Endothelial cell of umbilical vein (primary cell): ENCODE data around the gene ADGRG3. TPM values are rescaled to one million over a fixed set of nuclear protein-coding genes. Genes with fewer than 3 reads are reported as not detected.

Experiments used
- BruUV-seq: library from RNA; stranded (reverse); fragments of 400-500 nt; replicated peaks from 2 replicates; lab custom pipeline; 2021; lab: Mats Ljungman, UMichigan
- CTCF ChIA-PET: fragments of 300-600, 350-600 bp; sonication (Branson Sonifier 250); formaldehyde crosslinking; loops from one replicate; lab custom pipeline; 2021; ENCODE audit warnings: antibody characterized with exemption, inconsistent platforms; lab: Charles Lee
- POLR2A ChIA-PET: fragments of 300-600, 350-600 bp; sonication (Branson Sonifier 250); formaldehyde crosslinking; loops from one replicate; lab custom pipeline; 2021; ENCODE audit warnings: antibody characterized with exemption, inconsistent platforms; lab: Charles Lee
- DNase-seq: peaks from one replicate; pipeline ENCODE4 v3.0.0-alpha.2; 2011; ENCODE audit warnings: low read depth, low spot score
- FAIRE-seq: peaks from 2 replicates; lab custom pipeline; 2011; peaks lifted over from hg19 to GRCh38; lab: Jason Lieb, UNC
- H2AFZ ChIP-seq: 2 replicates; pipeline ENCODE4 v1.6.0; 2012; ENCODE audit warnings: low read depth, low read length, control low read depth, inconsistent platforms
- H3K27ac ChIP-seq: 2 replicates; pipeline ENCODE4 v1.5.1; 2011; ENCODE audit warnings: low read depth, mild to moderate bottlenecking, control low read depth, low read length, moderate library complexity; ENCODE audit not compliant: insufficient read depth
- H3K27me3 ChIP-seq, 2 experiments: 2 replicates each; pipeline versions ENCODE4 v1.6.0 to v1.6.1; 2011; ENCODE audit warnings: low read length in 2 of 2, mixed read lengths in 1 of 2; ENCODE audit not compliant: control insufficient read depth in 2 of 2, insufficient read depth in 2 of 2
- H3K36me3 ChIP-seq, 2 experiments: 2 replicates in 1 of 2; 3 replicates in 1 of 2; pipeline ENCODE4 v1.5.1; 2011; ENCODE audit warnings: low read length in 2 of 2, mild to moderate bottlenecking in 1 of 2, moderate library complexity in 1 of 2; ENCODE audit not compliant: control insufficient read depth in 2 of 2, insufficient read depth in 2 of 2; ENCODE audit errors: extremely low read depth in 1 of 2
- H3K4me1 ChIP-seq: 3 replicates; pipeline ENCODE4 v1.5.1; 2011; ENCODE audit warnings: mild to moderate bottlenecking, low read length; ENCODE audit not compliant: control insufficient read depth, insufficient read depth; ENCODE audit errors: extremely low read depth
- H3K4me2 ChIP-seq: 2 replicates; pipeline ENCODE4 v1.6.1; 2011; ENCODE audit warnings: low read length, control low read depth, mixed read lengths; ENCODE audit not compliant: insufficient read depth
- H3K4me3 ChIP-seq, 3 experiments: fragments of 200-600 bp in 1 of 3; sonication (generic), shearing (Covaris generic) in 1 of 3; replicated peaks in 1 of 3; 2 replicates each; pipeline ENCODE4 v1.5.1; 2011 to 2016; ENCODE audit warnings: control low read depth in 3 of 3, low read length in 3 of 3, mild to moderate bottlenecking in 2 of 3, inconsistent platforms in 1 of 3, low read depth in 1 of 3, moderate library complexity in 1 of 3; ENCODE audit not compliant: insufficient read depth in 1 of 3
- H3K79me2 ChIP-seq: 2 replicates; pipeline ENCODE4 v1.6.0; 2012; ENCODE audit warnings: low read length, inconsistent platforms; ENCODE audit not compliant: control insufficient read depth, insufficient read depth
- H3K9ac ChIP-seq: replicated peaks from 2 replicates; pipeline ENCODE3; 2011; ENCODE audit warnings: low read length, control low read depth; ENCODE audit not compliant: insufficient read depth; ENCODE audit errors: extremely low read depth
- H3K9me1 ChIP-seq: replicated peaks from 3 replicates; pipeline ENCODE4 v1.6.0; 2011; ENCODE audit warnings: mild to moderate bottlenecking, low read length; ENCODE audit not compliant: control insufficient read depth, insufficient read depth; ENCODE audit errors: extremely low read depth
- H3K9me3 ChIP-seq: replicated peaks from 2 replicates; pipeline ENCODE4 v1.5.1; 2012; ENCODE audit warnings: low read length, inconsistent platforms; ENCODE audit not compliant: control insufficient read depth, insufficient read depth
- H4K20me1 ChIP-seq: replicated peaks from 2 replicates; pipeline ENCODE3; 2011; ENCODE audit warnings: mild to moderate bottlenecking, low read length; ENCODE audit not compliant: control insufficient read depth, insufficient read depth; ENCODE audit errors: extremely low read depth
- EZH2 ChIP-seq: IDR thresholded peaks from 2 replicates; pipeline ENCODE4 v1.6.1; 2012; ENCODE audit warnings: borderline replicate concordance, low read depth, mild to moderate bottlenecking, moderate library complexity, low read length, inconsistent platforms; ENCODE audit not compliant: severe bottlenecking
- MYC ChIP-seq: IDR thresholded peaks from one replicate; pipeline ENCODE4 v1.6.1; 2011; ENCODE audit warnings: mild to moderate bottlenecking, low read depth, low read length
- POLR2AphosphoS5 ChIP-seq: IDR thresholded peaks from 2 replicates; pipeline ENCODE4 v1.6.1; 2012; ENCODE audit warnings: low read depth, mild to moderate bottlenecking, control low read depth, low read length, moderate library complexity; ENCODE audit not compliant: insufficient read depth
- dilution Hi-C: fragments of 300-500 bp; cut with MboI; formaldehyde crosslinking; loops from one replicate; pipeline ENCODE4 v1.15.0; 2019; ENCODE audit warnings: low sequenced_read_pairs; ENCODE audit not compliant: extremely low pct_ligation_motif_present
- intact Hi-C: fragments of 100-400 bp; cut with micrococcal nuclease; formaldehyde crosslinking; loops from one replicate; pipeline ENCODE4 v1.10.0; 2022
- polyA plus RNA-seq, 4 experiments: library from polyadenylated mRNA; depleted of rRNA in 3 of 4; stranded (reverse) in 3 of 4; unstranded in 1 of 4; fragments of >200 nt; gene quantifications; 2 replicates each; pipeline versions ENCODE4 v1.2.1 to v1.2.3, GENCODE V29; 2011 to 2012; ENCODE audit warnings: missing spikeins in 1 of 4
- total RNA-seq: library from RNA; stranded (reverse); gene quantifications from 2 replicates; pipeline ENCODE4 v1.2.3, GENCODE V29; 2021

The ADGRG3 gene
- total and polyA plus RNA-seq, 2 donors (not counting 3 experiments of a cell fraction or from before 2014, with no cell fraction given): not detected

- Histone ChIP-seq H3K4me2 (no peak overlapping the region), H3K27ac (no peak overlapping the region), H3K79me2 (no peaks in the 10 kb centered on the region), H3K27me3 (no peaks in the 10 kb centered on the region), H3K9ac (no peak overlapping the region), H2AFZ (no peak overlapping the region), H3K9me3 (no peaks in the 10 kb centered on the region), H3K36me3 (peaks cover 0 to 6% of the 10 kb centered on the region in 2 experiments), H3K9me1 (no peaks in the 10 kb centered on the region), H4K20me1 (no peaks in the 10 kb centered on the region), H3K4me3 (no peak overlapping the region), H3K4me1 (peaks cover 19% of the 10 kb centered on the region)
- TF ChIP-seq MYC (no peak), POLR2AphosphoS5 (no peak), EZH2 (no peak)
- no peak for DNase-seq
- ChIA-PET POLR2A (no interaction called here), CTCF (no interaction called here)
- dilution Hi-C loops: no loop called here
- intact Hi-C loops: loop anchor here (10.0 kb wide), 1 partner anchor 386 kb away; the partner anchor contains the start of gene CFAP20
- BruUV-seq: no TSS peak
- FAIRE-seq: no peak
Observed at GRCh38 chr16:57738844-57739243, 70.7 kb downstream of the ADGRG3 start.

Other genes with a start within 250 kb of the ADGRG3 start
- gene CIAPIN1, start 220.9 kb upstream of the ADGRG3 start, total RNA-seq: 70.9 and 77.9 TPM in 2 replicates
- gene CIAPIN1, start 220.9 kb upstream of the ADGRG3 start, polyA plus RNA-seq: 70.7 and 74.6 TPM in 2 replicates
- gene COQ9, start 220.8 kb upstream of the ADGRG3 start, total RNA-seq: 42.1 and 42.5 TPM in 2 replicates
- 78.3 and 83.6 TPM in 2 replicates for gene COQ9, start 220.8 kb upstream of the ADGRG3 start, polyA plus RNA-seq
- gene POLR2C, start 205.6 kb upstream of the ADGRG3 start, total RNA-seq: 60.2 and 65.2 TPM in 2 replicates
- gene POLR2C, start 205.6 kb upstream of the ADGRG3 start, polyA plus RNA-seq: 115 and 129 TPM in 2 replicates
- 22.3 and 24.4 TPM in 2 replicates for gene DOK4, start 181.8 kb upstream of the ADGRG3 start, total RNA-seq
- 22.5 and 23.4 TPM in 2 replicates for gene DOK4, start 181.8 kb upstream of the ADGRG3 start, polyA plus RNA-seq
- gene CCDC102A, start 131.7 kb upstream of the ADGRG3 start, total RNA-seq: 6.6 and 7.8 TPM in 2 replicates
- gene CCDC102A, start 131.7 kb upstream of the ADGRG3 start, polyA plus RNA-seq: 12.0 and 12.2 TPM in 2 replicates
- not detected in 2 replicates for gene ADGRG5, start 125.7 kb upstream of the ADGRG3 start, total RNA-seq
- not detected in 2 replicates for gene ADGRG5, start 125.7 kb upstream of the ADGRG3 start, polyA plus RNA-seq
- 92.5 and 116 TPM in 2 replicates for gene ADGRG1, start 39.7 kb upstream of the ADGRG3 start, total RNA-seq
- gene ADGRG1, start 39.7 kb upstream of the ADGRG3 start, polyA plus RNA-seq: 45.6 and 45.7 TPM in 2 replicates
- 0.13 TPM in 1 of 2 replicates, not detected in the other for gene DRC7, start 26.5 kb downstream of the ADGRG3 start, total RNA-seq
- gene DRC7, start 26.5 kb downstream of the ADGRG3 start, polyA plus RNA-seq: 0.13 and 0.77 TPM in 2 replicates
- gene KATNB1, start 67.5 kb downstream of the ADGRG3 start, total RNA-seq: 25.9 and 28.6 TPM in 2 replicates
- gene KATNB1, start 67.5 kb downstream of the ADGRG3 start, polyA plus RNA-seq: 35.9 and 43.9 TPM in 2 replicates
- 56.7 and 62.2 TPM in 2 replicates for gene KIFC3, start 134.2 kb downstream of the ADGRG3 start, total RNA-seq
- 36.3 and 38.1 TPM in 2 replicates for gene KIFC3, start 134.2 kb downstream of the ADGRG3 start, polyA plus RNA-seq